Parathyroid adenoma (tissue), 2 donors: ENCODE results near the gene TM6SF1.
A peak's percentile ranks its signal among the peaks of the same experiment; 100 is the strongest.

Source experiments
- H2AFZ ChIP-seq: fragments of 300-600 bp; sonication (generic); one replicate; pipeline ENCODE4 v1.7.0; 2017; ENCODE audit warnings: antibody characterized with exemption, mild to moderate bottlenecking
- H3K27ac ChIP-seq: fragments of 300-600 bp; sonication (generic); one replicate; pipeline ENCODE4 v1.7.0; 2017
- H3K27me3 ChIP-seq: fragments of 300-600 bp; sonication (generic); one replicate; pipeline ENCODE4 v1.7.0; 2017; ENCODE audit warnings: low read length; ENCODE audit not compliant: control insufficient read depth, insufficient read depth
- H3K36me3 ChIP-seq: fragments of 300-600 bp; sonication (generic); one replicate; pipeline ENCODE4 v1.7.0; 2017; ENCODE audit warnings: low read length; ENCODE audit not compliant: control insufficient read depth, insufficient read depth
- H3K4me1 ChIP-seq: fragments of 300-600 bp; sonication (generic); one replicate; pipeline ENCODE4 v1.7.0; 2017; ENCODE audit warnings: control low read depth
- H3K4me2 ChIP-seq: fragments of 300-600 bp; sonication (generic); one replicate; pipeline ENCODE4 v1.7.0; 2017; ENCODE audit warnings: low read length
- H3K4me3 ChIP-seq: fragments of 300-600 bp; sonication (generic); one replicate; pipeline ENCODE4 v1.7.0; 2017; ENCODE audit warnings: low read depth, low read length
- H3K79me2 ChIP-seq: fragments of 300-600 bp; sonication (generic); one replicate; pipeline ENCODE4 v1.7.0; 2017; ENCODE audit warnings: control low read depth
- H3K9ac ChIP-seq: fragments of 300-600 bp; sonication (generic); one replicate; pipeline ENCODE4 v1.7.0; 2017; ENCODE audit warnings: mild to moderate bottlenecking
- H3K9me3 ChIP-seq: fragments of 300-600 bp; sonication (generic); one replicate; pipeline ENCODE4 v1.7.0; 2017; ENCODE audit warnings: low read length; ENCODE audit not compliant: control insufficient read depth
- CTCF ChIP-seq: fragments of 300-600 bp; sonication (generic); IDR thresholded peaks from one replicate; pipeline ENCODE4 v1.7.0; 2017; ENCODE audit warnings: antibody characterized with exemption, mild to moderate bottlenecking
- donor health status: primary hyperparathyroidism.

The TM6SF1 gene

GRCh38 chr15:83104141-83104540 lies 3.3 kb upstream of the TM6SF1 start:
- no peak overlapping the region for H3K9ac ChIP-seq
- no peak overlapping the region for H3K4me3 ChIP-seq
- H3K4me2 ChIP-seq = no peak overlapping the region
- H3K27ac ChIP-seq = no peak overlapping the region
- H3K79me2 ChIP-seq = no peaks in the 10 kb centered on the region
- H2AFZ ChIP-seq = no peak overlapping the region
- no peaks in the 10 kb centered on the region for H3K36me3 ChIP-seq
- no peaks in the 10 kb centered on the region for H3K9me3 ChIP-seq
- H3K27me3 ChIP-seq = no peaks in the 10 kb centered on the region
- H3K4me1 ChIP-seq = no peaks in the 10 kb centered on the region
- TF ChIP-seq CTCF = no peak

GRCh38 chr15:83105440-83105839 lies 2.0 kb upstream of the TM6SF1 start:
- Histone ChIP-seq H3K27ac (no peak overlapping the region), H3K36me3 (no peaks in the 10 kb centered on the region), H3K9ac (no peak overlapping the region), H3K4me1 (no peaks in the 10 kb centered on the region), H2AFZ (no peak overlapping the region), H3K79me2 (no peaks in the 10 kb centered on the region), H3K9me3 (no peaks in the 10 kb centered on the region), H3K4me3 (no peak overlapping the region), H3K27me3 (no peaks in the 10 kb centered on the region), H3K4me2 (no peak overlapping the region)
- TF ChIP-seq CTCF = no peak

- Histone ChIP-seq H3K27ac (peak overlapping the region; percentile 29), H3K4me2 (peak overlapping the region; percentile 49), H3K79me2 (no peaks in the 10 kb centered on the region), H3K27me3 (no peaks in the 10 kb centered on the region), H3K9me3 (no peaks in the 10 kb centered on the region), H3K9ac (no peak overlapping the region), H3K36me3 (no peaks in the 10 kb centered on the region), H3K4me1 (no peaks in the 10 kb centered on the region), H3K4me3 (peak overlapping the region; percentile 26), H2AFZ (peak overlapping the region; percentile 53)
- no peak for TF ChIP-seq CTCF
Observed at GRCh38 chr15:83107841-83108181, 366 bp downstream of the TM6SF1 start.

- no peak overlapping the region for H3K4me3 ChIP-seq
- no peaks in the 10 kb centered on the region for H3K36me3 ChIP-seq
- H3K79me2 ChIP-seq = no peaks in the 10 kb centered on the region
- no peak for TF ChIP-seq CTCF
- H3K4me2 ChIP-seq = no peak overlapping the region
- no peaks in the 10 kb centered on the region for H3K27me3 ChIP-seq
- no peaks in the 10 kb centered on the region for H3K9me3 ChIP-seq
- peak overlapping the region; percentile 28 for H2AFZ ChIP-seq
- H3K9ac ChIP-seq = no peak overlapping the region
- no peaks in the 10 kb centered on the region for H3K4me1 ChIP-seq
- peak overlapping the region; percentile 59 for H3K27ac ChIP-seq
Observed at GRCh38 chr15:83108266-83109219, 1.1 kb downstream of the TM6SF1 start.

- no peak overlapping the region for H3K4me3 ChIP-seq
- H3K27me3 ChIP-seq = no peaks in the 10 kb centered on the region
- no peaks in the 10 kb centered on the region for H3K79me2 ChIP-seq
- no peaks in the 10 kb centered on the region for H3K4me1 ChIP-seq
- H2AFZ ChIP-seq = no peak overlapping the region
- H3K9ac ChIP-seq = no peak overlapping the region
- TF ChIP-seq CTCF = no peak
- no peak overlapping the region for H3K4me2 ChIP-seq
- no peaks in the 10 kb centered on the region for H3K9me3 ChIP-seq
- no peaks in the 10 kb centered on the region for H3K36me3 ChIP-seq
- no peak overlapping the region for H3K27ac ChIP-seq
Observed at GRCh38 chr15:83109532-83109931, 2.1 kb downstream of the TM6SF1 start.
